Heart left ventricle (tissue), 13 donors: ENCODE data around the gene PDF.

ENCODE experiments used
- CTCF ChIP-seq, 12 donors: fragments of 200-600 bp; sonication (generic) in 4 of 12; IDR thresholded peaks; one replicate each; pipeline versions ENCODE4 v1.5.0 to v1.8.0; 2018 to 2022; ENCODE audit warnings: antibody characterized with exemption in 12 of 12, mild to moderate bottlenecking in 5 of 12
- POLR2A ChIP-seq, 2 donors: fragments of 450-650 bp; IDR thresholded peaks; one replicate each; pipeline ENCODE4 v1.6.1; 2017; ENCODE audit warnings: antibody characterized with exemption in 2 of 2, mild to moderate bottlenecking in 2 of 2, moderate library complexity in 2 of 2
- donor health status: ischemic (EF 13 %, LVEDD 7.1; RV severe dilation, severe dysfunction).
- donor health status: DM: no; HTN: yes; CAD: no.
- donor health status: DM: no; HTN: no; CAD: no.
- donor health status: ischemic (EF 25% LVEDD 6.9; RV normal size, moderate dysfunction).
- donor health status: ischemic (EF 25% LVEDD 5.7; RV mildly dilated, moderate dysfunction).
- donor health status: ischemic (EF 35%, LVEDD 5.7; RV mildly dilated, moderate dysfunction).
- donor health status: nonischemic (EF 11% LVEDD 7.7; RV severe dilation, severe dysfunction).
- donor health status: DM: yes; HTN: yes; CAD: no.
- donor health status: PGD.
- donor health status: ischemic (EF 29% LVEDD 5.4; RV normal size, mild dysfunction).
- donor health status: nonischemic (EF 23%, LVEDD 6.1; RV moderate dilation, normal function).

- no peak for TF ChIP-seq POLR2A (IDR thresholded peaks at IDR 0.05)
- TF ChIP-seq CTCF (IDR thresholded peaks at IDR 0.05), result no peak
Observed at GRCh38 chr16:69301187-69301586, 29.2 kb downstream of the PDF start.
